NCI-H2107 treated with DMSO at 0.1 percent for 48 hours (cell line): Measurements from ENCODE around the gene RPGRIP1L.

Experiments
- DNase-seq: peaks from one replicate; lab custom pipeline; 2025; ENCODE audit not compliant: unreplicated experiment; lab: John Stamatoyannopoulos, UW

Gene RPGRIP1L

GRCh38 chr16:53559270-53559951, 144.2 kb downstream of the RPGRIP1L start:
- DNase-seq: no peak

- DNase-seq: no peak
These were observed 144.9 kb downstream of the RPGRIP1L start for GRCh38 chr16:53558710-53559109.

GRCh38 chr16:53556521-53556920, 147.1 kb downstream of the RPGRIP1L start:
- DNase-seq: no peak

GRCh38 chr16:53549970-53550690, 153.5 kb downstream of the RPGRIP1L start:
- DNase-seq: peak; percentile 68
